ENCODE measurements around the gene KIAA1671.

- TF ChIP-seq, protein P1, sequence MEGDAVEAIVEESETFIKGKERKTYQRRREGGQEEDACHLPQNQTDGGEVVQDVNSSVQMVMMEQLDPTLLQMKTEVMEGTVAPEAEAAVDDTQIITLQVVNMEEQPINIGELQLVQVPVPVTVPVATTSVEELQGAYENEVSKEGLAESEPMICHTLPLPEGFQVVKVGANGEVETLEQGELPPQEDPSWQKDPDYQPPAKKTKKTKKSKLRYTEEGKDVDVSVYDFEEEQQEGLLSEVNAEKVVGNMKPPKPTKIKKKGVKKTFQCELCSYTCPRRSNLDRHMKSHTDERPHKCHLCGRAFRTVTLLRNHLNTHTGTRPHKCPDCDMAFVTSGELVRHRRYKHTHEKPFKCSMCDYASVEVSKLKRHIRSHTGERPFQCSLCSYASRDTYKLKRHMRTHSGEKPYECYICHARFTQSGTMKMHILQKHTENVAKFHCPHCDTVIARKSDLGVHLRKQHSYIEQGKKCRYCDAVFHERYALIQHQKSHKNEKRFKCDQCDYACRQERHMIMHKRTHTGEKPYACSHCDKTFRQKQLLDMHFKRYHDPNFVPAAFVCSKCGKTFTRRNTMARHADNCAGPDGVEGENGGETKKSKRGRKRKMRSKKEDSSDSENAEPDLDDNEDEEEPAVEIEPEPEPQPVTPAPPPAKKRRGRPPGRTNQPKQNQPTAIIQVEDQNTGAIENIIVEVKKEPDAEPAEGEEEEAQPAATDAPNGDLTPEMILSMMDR (conservative IDR thresholded peaks at IDR 0.05; ENCODE audit: low read length) = no peak
- no peak for TF ChIP-seq EZH2phosphoT487 (IDR thresholded peaks at IDR 0.05; ENCODE audit: borderline replicate concordance)
Observed at GRCh38 chr22:24962835-24963234, 10.3 kb downstream of the KIAA1671 start.

Data from Loucy (cell line).